Measurements from ENCODE around the gene CAMTA1. TPM values are rescaled to one million over a fixed set of nuclear protein-coding genes. Genes with fewer than 3 reads are reported as not detected.

Gene CAMTA1
- polyA plus RNA-seq, 1 experiment, result 23.1 TPM

GRCh38 chr1:7009741-7010525, 224.7 kb downstream of the CAMTA1 start:
- ChIA-PET CTCF (interaction anchor here (1.3 kb wide), 1 partner anchor 17 kb away, joined by 3 read pairs; no protein-coding TSS in a partner anchor), POLR2A (no interaction called here)
- TF ChIP-seq CTCF (IDR thresholded peaks at IDR 0.05; ENCODE audit: insufficient read depth, low read depth, low read length), result no peak

DNA sequence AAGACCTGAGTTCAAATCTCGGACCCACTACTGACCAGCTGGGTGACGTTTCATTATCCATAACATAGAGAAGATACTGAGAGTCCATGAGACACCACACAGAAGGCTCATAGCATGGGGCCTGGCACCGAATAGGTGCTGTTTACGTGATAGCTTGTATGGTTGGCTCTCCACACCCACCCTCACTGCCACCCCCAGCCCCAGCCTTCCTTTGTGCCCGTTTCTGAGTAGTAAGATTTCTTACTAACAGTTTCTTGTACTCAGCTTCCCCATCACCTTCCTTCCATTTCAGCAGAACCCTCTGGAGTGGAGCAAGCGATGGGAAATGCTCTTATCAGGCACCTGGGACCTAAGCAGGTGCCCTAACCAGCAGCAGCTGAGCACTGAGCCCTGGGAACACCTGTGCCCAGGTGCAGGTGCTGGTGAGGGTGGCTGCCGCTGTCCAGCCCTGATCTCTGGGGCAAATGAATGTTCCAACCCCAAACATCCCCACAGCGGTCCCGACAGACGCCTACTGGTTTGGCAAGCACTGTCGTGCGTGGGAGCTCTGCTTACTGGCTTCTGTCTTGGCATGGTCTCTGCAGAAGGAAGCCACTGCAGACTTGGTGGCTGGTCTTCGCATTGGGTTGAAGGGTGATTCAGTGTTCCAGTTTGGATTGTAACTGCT, 225.4 kb downstream of the CAMTA1 start:
- Histone ChIP-seq H3K27me3 (ENCODE audit: control insufficient read depth, insufficient read depth, low read length) (no peaks in the 10 kb centered on the region; the same call in 1 of the 2 replicates), H3K4me3 (ENCODE audit: low read depth, low read length) (no peak overlapping the region), H3K36me3 (ENCODE audit: control insufficient read depth, insufficient read depth, low read length) (no peaks in the 10 kb centered on the region)
- POLR2A ChIA-PET, result no interaction called here
- CTCF ChIA-PET, result interaction anchor here (1.3 kb wide), 1 partner anchor 16 kb away, joined by 3 read pairs; no protein-coding TSS in a partner anchor
- DNase-seq (ENCODE audit: low read depth), result no peak
- TF ChIP-seq CTCF (IDR thresholded peaks at IDR 0.05; ENCODE audit: insufficient read depth, low read depth, low read length), result no peak

More at GRCh38 chr1:7009741-7010525, 224.7 kb downstream of the CAMTA1 start:
- H3K4me3 ChIP-seq (ENCODE audit: low read depth, low read length), result no peak overlapping the region
- no peak for DNase-seq (ENCODE audit: low read depth)
- H3K36me3 ChIP-seq (ENCODE audit: control insufficient read depth, insufficient read depth, low read length), result no peaks in the 10 kb centered on the region
- H3K27me3 ChIP-seq (ENCODE audit: control insufficient read depth, insufficient read depth, low read length), result no peaks in the 10 kb centered on the region; the same call in 1 of the 2 replicates

DNA sequence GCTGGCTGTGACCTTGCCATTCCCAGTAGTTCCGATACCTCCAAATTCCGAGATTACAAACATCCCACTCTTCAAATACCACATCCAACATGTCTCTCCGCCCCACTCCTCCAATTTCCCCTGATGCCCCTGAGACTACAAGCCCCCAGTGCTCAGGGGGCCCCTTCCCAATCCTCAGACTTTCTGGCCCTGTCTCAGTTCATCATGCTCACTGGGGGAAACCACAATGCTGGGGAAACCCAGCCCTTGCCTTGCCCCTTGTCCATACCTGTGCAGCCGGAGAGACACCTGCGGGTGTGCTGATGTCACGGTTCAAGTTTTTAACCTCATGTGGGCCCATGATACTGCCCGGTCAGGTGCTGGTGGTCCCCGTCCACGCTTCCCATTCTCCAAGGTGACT, 226.6 kb downstream of the CAMTA1 start:
- no peak for TF ChIP-seq CTCF (IDR thresholded peaks at IDR 0.05; ENCODE audit: insufficient read depth, low read depth, low read length)
- no peaks in the 10 kb centered on the region for H3K36me3 ChIP-seq (ENCODE audit: control insufficient read depth, insufficient read depth, low read length)
- H3K27me3 ChIP-seq (ENCODE audit: control insufficient read depth, insufficient read depth, low read length), result no peaks in the 10 kb centered on the region
- ChIA-PET POLR2A (no interaction called here), CTCF (no interaction called here)
- no peak for DNase-seq (ENCODE audit: low read depth)
- H3K4me3 ChIP-seq (ENCODE audit: low read depth, low read length), result no peak overlapping the region

DNA sequence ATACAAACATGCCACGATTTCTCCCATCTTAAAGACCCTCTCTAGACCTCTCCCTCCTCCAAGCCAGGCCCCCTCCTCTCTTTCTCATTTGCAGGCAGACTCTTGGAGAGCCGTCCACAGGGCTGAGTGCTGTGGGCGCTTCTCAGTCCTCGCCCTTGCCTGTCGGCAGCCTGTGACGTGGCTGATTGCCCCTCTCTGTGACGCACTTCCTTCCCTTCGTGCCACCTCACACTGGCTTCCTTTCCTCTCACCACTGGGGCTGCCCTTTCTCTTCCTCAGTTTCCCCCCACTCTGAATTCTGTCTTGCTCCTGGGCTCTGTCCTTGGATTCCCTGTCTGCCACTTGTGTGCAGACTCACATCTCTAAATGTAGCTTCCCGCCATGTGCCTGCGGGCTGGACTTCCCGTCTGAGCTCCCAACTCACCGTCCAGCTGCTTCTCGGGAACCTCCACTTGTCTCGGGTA, 227.2 kb downstream of the CAMTA1 start:
- Histone ChIP-seq H3K27me3 (ENCODE audit: control insufficient read depth, insufficient read depth, low read length) (no peaks in the 10 kb centered on the region), H3K36me3 (ENCODE audit: control insufficient read depth, insufficient read depth, low read length) (no peaks in the 10 kb centered on the region), H3K4me3 (ENCODE audit: low read depth, low read length) (no peak overlapping the region)
- no peak for TF ChIP-seq CTCF (IDR thresholded peaks at IDR 0.05; ENCODE audit: insufficient read depth, low read depth, low read length)
- ChIA-PET CTCF (no interaction called here), POLR2A (no interaction called here)
- no peak for DNase-seq (ENCODE audit: low read depth)

- TF ChIP-seq CTCF (IDR thresholded peaks at IDR 0.05; ENCODE audit: insufficient read depth, low read depth, low read length), result no peak
- ChIA-PET POLR2A (no interaction called here), CTCF (no interaction called here)
- Histone ChIP-seq H3K27me3 (ENCODE audit: control insufficient read depth, insufficient read depth, low read length) (no peaks in the 10 kb centered on the region), H3K4me3 (ENCODE audit: low read depth, low read length) (no peak overlapping the region), H3K36me3 (ENCODE audit: control insufficient read depth, insufficient read depth, low read length) (no peaks in the 10 kb centered on the region)
- no peak for DNase-seq (ENCODE audit: low read depth)
Measured at GRCh38 chr1:7013833-7014639, 228.8 kb downstream of the CAMTA1 start.
